ENCODE results near the gene PRKD3.

The PRKD3 gene

DNA sequence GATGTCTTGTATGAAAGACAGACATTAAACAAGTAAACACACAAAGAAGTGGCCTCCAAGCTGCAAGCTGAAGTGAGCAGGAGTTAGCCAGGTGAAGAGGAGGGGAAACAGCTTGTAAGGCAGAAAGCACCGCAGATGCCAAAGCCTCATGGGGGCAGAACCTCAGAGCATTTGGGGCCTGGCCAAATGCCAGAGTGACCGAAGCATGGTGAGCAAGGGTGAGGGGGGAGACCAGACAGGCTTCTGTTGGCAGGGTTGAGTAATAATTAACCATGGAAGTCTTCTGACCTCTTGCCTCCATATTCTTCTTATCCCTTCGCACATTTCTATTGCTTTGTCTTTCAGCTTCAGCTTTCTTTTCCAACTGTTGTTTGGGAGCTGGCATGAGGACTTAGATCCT, 25.4 kb upstream of the PRKD3 start:
- Histone ChIP-seq H4K8ac (ENCODE audit: low read length) (no peak overlapping the region), H3K23ac (ENCODE audit: low read length in 2 of 2) (no peak overlapping the region), H3K36me3 (ENCODE audit: control insufficient read depth in 1 of 2, insufficient read depth in 2 of 2, low read depth in 1 of 2, low read length in 2 of 2) (no peaks in the 10 kb centered on the region), H3K9ac (ENCODE audit: low read length) (peak overlapping the region; percentile 9), H3K4me3 (ENCODE audit: insufficient read depth in 1 of 2, low read depth in 1 of 2, low read length in 2 of 2) (no peak overlapping the region), H3K27ac (ENCODE audit: low read length, poor library complexity, severe bottlenecking) (peak overlapping the region; percentile 69), H3K79me1 (replicated peaks; ENCODE audit: low read length, poor library complexity, severe bottlenecking) (no peaks in the 10 kb centered on the region), H2BK5ac (ENCODE audit: low read depth, low read length, poor library complexity, severe bottlenecking) (no peak overlapping the region), H3K9me3 (ENCODE audit: control insufficient read depth, low read length) (no peaks in the 10 kb centered on the region), H2AFZ (ENCODE audit: low read depth, low read length) (no peak overlapping the region), H2BK15ac (ENCODE audit: low read depth, poor library complexity, severe bottlenecking) (no peak overlapping the region), H3K4me1 (ENCODE audit: control insufficient read depth, insufficient read depth, low read depth, low read length) (peaks cover 1% of the 10 kb centered on the region), H4K91ac (ENCODE audit: low read length) (no peak overlapping the region), H2AK5ac (ENCODE audit: low read length, severe bottlenecking) (no peak overlapping the region), H3K4me2 (ENCODE audit: low read length, poor library complexity, severe bottlenecking) (peak overlapping the region; percentile 12), H3K27me3 (ENCODE audit: control insufficient read depth in 1 of 2, insufficient read depth in 1 of 2, low read length in 2 of 2) (no peaks in the 10 kb centered on the region), H3K14ac (ENCODE audit: low read length in 2 of 2) (no peak overlapping the region), H3K4ac (ENCODE audit: low read depth in 1 of 2, low read length in 2 of 2) (no peak overlapping the region), H2BK12ac (ENCODE audit: low read length in 2 of 2) (no peak overlapping the region), H3K18ac (ENCODE audit: low read depth in 1 of 2, low read length in 2 of 2) (no peak overlapping the region), H2BK120ac (ENCODE audit: low read depth, low read length) (no peak overlapping the region)
- 75% methylated on average over 1 of the region's 3 CpGs for WGBS
- peak; percentile 3 for DNase-seq

DNA sequence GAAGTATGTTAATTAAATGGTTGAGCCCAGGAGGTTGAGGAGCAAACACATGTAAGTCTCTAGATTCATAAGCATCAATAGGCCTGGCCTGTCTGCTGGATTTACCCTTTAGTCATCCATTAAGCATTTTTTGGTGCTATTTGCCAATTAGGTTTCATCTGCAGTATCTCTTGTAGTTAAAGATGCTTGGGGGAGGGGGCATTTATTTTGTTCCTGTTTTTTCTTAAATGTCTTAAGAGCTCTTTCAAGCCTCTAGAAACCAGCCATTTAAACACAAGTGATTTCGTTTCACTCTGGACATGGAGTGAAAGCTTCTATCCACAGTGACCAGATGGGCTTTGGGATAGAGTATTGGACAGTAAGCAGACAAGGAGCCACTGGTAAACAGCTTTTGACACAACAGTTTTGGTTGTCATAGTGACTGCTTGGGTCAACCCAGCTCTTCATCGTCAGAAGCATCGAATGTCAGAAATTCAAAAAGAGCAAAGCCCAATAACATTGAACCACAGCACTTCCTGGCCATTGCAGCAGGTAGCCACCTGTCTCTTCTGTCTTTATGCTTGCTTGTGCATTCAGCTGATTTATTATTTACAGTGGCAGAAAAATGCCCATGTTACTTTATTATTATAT, 24.7 kb upstream of the PRKD3 start:
- Histone ChIP-seq H3K27me3 (ENCODE audit: control insufficient read depth in 1 of 2, insufficient read depth in 1 of 2, low read length in 2 of 2) (no peaks in the 10 kb centered on the region), H3K79me1 (replicated peaks; ENCODE audit: low read length, poor library complexity, severe bottlenecking) (no peaks in the 10 kb centered on the region), H2AK5ac (ENCODE audit: low read length, severe bottlenecking) (no peak overlapping the region), H2BK12ac (ENCODE audit: low read length in 2 of 2) (no peak overlapping the region), H2BK15ac (ENCODE audit: low read depth, poor library complexity, severe bottlenecking) (no peak overlapping the region), H3K4ac (ENCODE audit: low read depth in 1 of 2, low read length in 2 of 2) (no peak overlapping the region), H2AFZ (ENCODE audit: low read depth, low read length) (no peak overlapping the region), H3K4me2 (ENCODE audit: low read length, poor library complexity, severe bottlenecking) (no peak overlapping the region), H4K91ac (ENCODE audit: low read length) (no peak overlapping the region), H3K9me3 (ENCODE audit: control insufficient read depth, low read length) (no peaks in the 10 kb centered on the region), H3K14ac (ENCODE audit: low read length in 2 of 2) (no peak overlapping the region), H4K8ac (ENCODE audit: low read length) (no peak overlapping the region), H3K36me3 (ENCODE audit: control insufficient read depth in 1 of 2, insufficient read depth in 2 of 2, low read depth in 1 of 2, low read length in 2 of 2) (no peaks in the 10 kb centered on the region), H3K27ac (ENCODE audit: low read length, poor library complexity, severe bottlenecking) (no peak overlapping the region), H3K4me3 (ENCODE audit: insufficient read depth in 1 of 2, low read depth in 1 of 2, low read length in 2 of 2) (no peak overlapping the region), H2BK120ac (ENCODE audit: low read depth, low read length) (no peak overlapping the region), H3K23ac (ENCODE audit: low read length in 2 of 2) (no peak overlapping the region), H3K9ac (ENCODE audit: low read length) (peak overlapping the region; percentile 9), H2BK5ac (ENCODE audit: low read depth, low read length, poor library complexity, severe bottlenecking) (no peak overlapping the region), H3K18ac (ENCODE audit: low read depth in 1 of 2, low read length in 2 of 2) (no peak overlapping the region), H3K4me1 (ENCODE audit: control insufficient read depth, insufficient read depth, low read depth, low read length) (peaks cover 6% of the 10 kb centered on the region)
- peak; percentile 65 for DNase-seq
- WGBS: 82% methylated on average over 3 of the region's 3 CpGs

DNA sequence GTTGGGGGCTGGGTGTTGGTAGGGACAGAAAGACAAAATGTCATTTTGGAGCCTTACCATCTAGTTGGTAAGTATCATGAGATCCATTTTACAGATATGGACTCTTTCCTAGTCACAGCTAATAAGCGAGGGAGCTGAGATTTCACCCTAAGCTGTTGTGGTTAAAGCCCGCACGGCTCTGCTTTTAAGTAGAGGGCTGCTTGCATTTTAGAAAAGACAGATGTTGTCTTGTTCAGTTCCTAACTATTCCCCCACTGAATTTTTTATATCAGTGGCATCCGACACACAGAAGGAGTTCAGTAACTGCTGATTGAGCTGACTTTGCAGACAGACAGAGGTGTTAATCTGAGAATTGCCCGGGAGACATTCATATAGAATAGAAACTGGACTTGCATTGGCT, 23.5 kb upstream of the PRKD3 start:
- Histone ChIP-seq H2AK5ac (ENCODE audit: low read length, severe bottlenecking) (no peak overlapping the region), H3K4me2 (ENCODE audit: low read length, poor library complexity, severe bottlenecking) (no peak overlapping the region), H3K18ac (ENCODE audit: low read depth in 1 of 2, low read length in 2 of 2) (no peak overlapping the region), H3K4ac (ENCODE audit: low read depth in 1 of 2, low read length in 2 of 2) (no peak overlapping the region), H3K9ac (ENCODE audit: low read length) (no peak overlapping the region), H2BK120ac (ENCODE audit: low read depth, low read length) (no peak overlapping the region), H3K4me1 (ENCODE audit: control insufficient read depth, insufficient read depth, low read depth, low read length) (peaks cover 7% of the 10 kb centered on the region), H3K4me3 (ENCODE audit: insufficient read depth in 1 of 2, low read depth in 1 of 2, low read length in 2 of 2) (no peak overlapping the region), H3K9me3 (ENCODE audit: control insufficient read depth, low read length) (no peaks in the 10 kb centered on the region), H3K79me1 (replicated peaks; ENCODE audit: low read length, poor library complexity, severe bottlenecking) (no peaks in the 10 kb centered on the region), H3K27me3 (ENCODE audit: control insufficient read depth in 1 of 2, insufficient read depth in 1 of 2, low read length in 2 of 2) (no peaks in the 10 kb centered on the region), H4K91ac (ENCODE audit: low read length) (no peak overlapping the region), H2BK15ac (ENCODE audit: low read depth, poor library complexity, severe bottlenecking) (no peak overlapping the region), H4K8ac (ENCODE audit: low read length) (no peak overlapping the region), H3K27ac (ENCODE audit: low read length, poor library complexity, severe bottlenecking) (no peak overlapping the region), H2AFZ (ENCODE audit: low read depth, low read length) (no peak overlapping the region), H2BK5ac (ENCODE audit: low read depth, low read length, poor library complexity, severe bottlenecking) (no peak overlapping the region), H3K14ac (ENCODE audit: low read length in 2 of 2) (no peak overlapping the region), H3K36me3 (ENCODE audit: control insufficient read depth in 1 of 2, insufficient read depth in 2 of 2, low read depth in 1 of 2, low read length in 2 of 2) (no peaks in the 10 kb centered on the region), H3K23ac (ENCODE audit: low read length in 2 of 2) (no peak overlapping the region), H2BK12ac (ENCODE audit: low read length in 2 of 2) (no peak overlapping the region)
- DNase-seq: no peak
- WGBS: 95% methylated on average over 5 of the region's 5 CpGs

DNA sequence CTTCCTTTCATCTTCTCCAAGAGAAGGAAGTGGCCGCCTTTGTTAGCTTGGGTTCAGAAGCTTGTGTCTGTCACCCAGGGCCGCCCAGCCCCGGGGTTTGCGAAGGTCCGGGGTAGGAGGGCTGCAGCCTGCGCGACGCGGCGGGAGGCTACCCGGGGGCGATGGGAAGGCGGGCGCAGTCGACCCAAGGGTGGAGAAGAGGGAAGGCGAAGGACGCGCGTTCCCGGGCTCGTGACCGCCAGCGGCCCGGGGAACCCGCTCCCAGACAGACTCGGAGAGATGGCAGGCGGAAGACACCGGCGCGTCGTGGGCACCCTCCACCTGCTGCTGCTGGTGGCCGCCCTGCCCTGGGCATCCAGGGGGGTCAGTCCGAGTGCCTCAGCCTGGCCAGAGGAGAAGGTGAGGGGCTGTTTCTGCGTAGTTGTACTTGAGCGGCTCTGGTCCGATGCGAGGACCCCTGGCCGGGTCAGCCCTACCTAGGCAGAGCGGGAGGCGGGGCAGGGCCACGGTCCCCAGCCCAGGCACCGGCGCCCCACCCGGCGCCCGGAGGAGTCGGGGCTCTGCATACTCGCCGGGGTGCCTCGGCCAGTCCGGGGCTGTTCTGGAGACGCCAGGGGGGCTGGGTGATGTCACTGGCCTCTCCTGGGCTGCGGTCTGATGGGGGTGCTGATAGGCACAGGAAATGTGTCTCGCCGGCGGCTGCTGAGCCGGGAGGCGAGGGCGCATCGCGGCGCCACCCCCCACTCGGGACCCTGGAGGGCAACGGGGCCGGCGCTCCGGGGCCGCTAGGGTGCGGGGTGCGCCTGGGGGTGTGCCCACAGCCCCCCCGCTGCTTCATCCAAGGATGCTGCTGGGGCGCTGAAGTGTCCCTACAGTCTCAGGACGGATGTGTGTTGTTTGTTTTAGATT, 20.1 kb upstream of the PRKD3 start, which contains the start of gene QPCT:
QPCT (plus strand) TSS at position 178 of the 909 bp plus-strand sequence; CDS start at position 280, 102 bp downstream.
- H3K9me3 ChIP-seq (ENCODE audit: control insufficient read depth, low read length): no peaks in the 10 kb centered on the region
- no peak within 1 kb of the TSS for H3K23ac ChIP-seq (ENCODE audit: low read length in 2 of 2)
- H3K4me1 ChIP-seq (ENCODE audit: control insufficient read depth, insufficient read depth, low read depth, low read length): peaks cover 8% of the 10 kb centered on the region
- peak within 1 kb of the TSS; percentile 83 for H4K8ac ChIP-seq (ENCODE audit: low read length)
- no peaks in the 10 kb centered on the region for H3K79me1 ChIP-seq (replicated peaks; ENCODE audit: low read length, poor library complexity, severe bottlenecking)
- peak within 1 kb of the TSS; percentile 95 for H2AFZ ChIP-seq (ENCODE audit: low read depth, low read length)
- peak within 1 kb of the TSS; percentile 43 for H4K91ac ChIP-seq (ENCODE audit: low read length)
- H2BK5ac ChIP-seq (ENCODE audit: low read depth, low read length, poor library complexity, severe bottlenecking): no peak within 1 kb of the TSS
- H3K4me3 ChIP-seq (ENCODE audit: insufficient read depth in 1 of 2, low read depth in 1 of 2, low read length in 2 of 2): peak within 1 kb of the TSS; percentile 68 to 83
- DNase-seq: peak; percentile 65
- H2AK5ac ChIP-seq (ENCODE audit: low read length, severe bottlenecking): no peak within 1 kb of the TSS
- H3K36me3 ChIP-seq (ENCODE audit: control insufficient read depth in 1 of 2, insufficient read depth in 2 of 2, low read depth in 1 of 2, low read length in 2 of 2): no peaks in the 10 kb centered on the region
- H3K14ac ChIP-seq (ENCODE audit: low read length in 2 of 2): peak within 1 kb of the TSS in 1 of 2 experiments; percentile 86
- H2BK120ac ChIP-seq (ENCODE audit: low read depth, low read length): no peak within 1 kb of the TSS
- H3K9ac ChIP-seq (ENCODE audit: low read length): peak within 1 kb of the TSS; percentile 88
- H3K18ac ChIP-seq (ENCODE audit: low read depth in 1 of 2, low read length in 2 of 2): peak within 1 kb of the TSS; percentile 24 to 71
- H3K27ac ChIP-seq (ENCODE audit: low read length, poor library complexity, severe bottlenecking): peak within 1 kb of the TSS; percentile 19
- peak within 1 kb of the TSS in 1 of 2 experiments; percentile 12 for H3K4ac ChIP-seq (ENCODE audit: low read depth in 1 of 2, low read length in 2 of 2)
- H2BK15ac ChIP-seq (ENCODE audit: low read depth, poor library complexity, severe bottlenecking): peak within 1 kb of the TSS; percentile 75
- no peaks in the 10 kb centered on the region for H3K27me3 ChIP-seq (ENCODE audit: control insufficient read depth in 1 of 2, insufficient read depth in 1 of 2, low read length in 2 of 2)
- peak within 1 kb of the TSS in 1 of 2 experiments; percentile 45 for H2BK12ac ChIP-seq (ENCODE audit: low read length in 2 of 2)
- WGBS: 2% methylated on average over 40 of the region's 73 CpGs
- H3K4me2 ChIP-seq (ENCODE audit: low read length, poor library complexity, severe bottlenecking): peak within 1 kb of the TSS; percentile 69
